Activated CD4-positive, alpha-beta T cell treated with anti-CD3 and anti-CD28 coated beads, Interleukin-2, amount 10 ng/mL, durations not matched to agents 24 days and 14 days (primary cell): Measurements from ENCODE around the gene OR1S1. TPM values are rescaled to one million over a fixed set of nuclear protein-coding genes. Genes with fewer than 3 reads are reported as not detected.

Experiments used
- DNase-seq: peaks from one replicate; pipeline ENCODE4 v3.0.0; 2022
- H3K27ac Mint-ChIP-seq: one replicate; pipeline ENCODE4 v1.8.0; 2022; ENCODE audit warnings: mild to moderate bottlenecking, mixed read lengths
- H3K27me3 Mint-ChIP-seq: one replicate; pipeline ENCODE4 v1.8.0; 2022; ENCODE audit warnings: mixed read lengths
- H3K36me3 Mint-ChIP-seq: one replicate; pipeline ENCODE4 v1.8.0; 2022; ENCODE audit warnings: low read depth, mild to moderate bottlenecking, mixed read lengths
- H3K4me1 Mint-ChIP-seq: one replicate; pipeline ENCODE4 v1.8.0; 2021; ENCODE audit warnings: mixed read lengths
- H3K4me3 Mint-ChIP-seq: one replicate; pipeline ENCODE4 v1.8.0; 2022; ENCODE audit warnings: mild to moderate bottlenecking, moderate library complexity, mixed read lengths
- H3K9me3 Mint-ChIP-seq: one replicate; pipeline ENCODE4 v1.8.0; 2021; ENCODE audit warnings: mixed read lengths
- intact Hi-C: fragments of 100-400 bp; cut with micrococcal nuclease; formaldehyde crosslinking; loops from one replicate; pipeline ENCODE4 v1.15.1; 2023
- total RNA-seq: library from RNA; stranded (reverse); gene quantifications from 2 replicates; pipeline ENCODE4 v1.2.3, GENCODE V29; 2022

The OR1S1 gene
- total RNA-seq, 1 donor from 2014 or later, result not detected

GRCh38 chr11:58222721-58223120 is 10.2 kb downstream of the OR1S1 start:
- Mint-ChIP-seq H3K27me3 (peaks cover 3% of the 10 kb centered on the region), H3K27ac (no peak overlapping the region), H3K4me1 (no peaks in the 10 kb centered on the region), H3K36me3 (no peaks in the 10 kb centered on the region), H3K4me3 (no peak overlapping the region), H3K9me3 (no peaks in the 10 kb centered on the region)
- DNase-seq, result no peak
- intact Hi-C loops, result no loop called here

- intact Hi-C loops, result no loop called here
- Mint-ChIP-seq H3K9me3 (no peaks in the 10 kb centered on the region), H3K27ac (no peak overlapping the region), H3K4me1 (no peaks in the 10 kb centered on the region), H3K36me3 (no peaks in the 10 kb centered on the region), H3K27me3 (peaks cover 3% of the 10 kb centered on the region), H3K4me3 (no peak overlapping the region)
- no peak for DNase-seq
These were observed 15.6 kb downstream of the OR1S1 start for GRCh38 chr11:58227956-58228615.

GRCh38 chr11:58243954-58244353 is 31.4 kb downstream of the OR1S1 start:
- Mint-ChIP-seq H3K27ac (no peak overlapping the region), H3K4me3 (no peak overlapping the region), H3K27me3 (no peaks in the 10 kb centered on the region), H3K36me3 (no peaks in the 10 kb centered on the region), H3K9me3 (no peaks in the 10 kb centered on the region), H3K4me1 (no peaks in the 10 kb centered on the region)
- no peak for DNase-seq
- intact Hi-C loops, result no loop called here

- Mint-ChIP-seq H3K4me3 (no peak overlapping the region), H3K27me3 (no peaks in the 10 kb centered on the region), H3K36me3 (no peaks in the 10 kb centered on the region), H3K27ac (no peak overlapping the region), H3K4me1 (no peaks in the 10 kb centered on the region), H3K9me3 (no peaks in the 10 kb centered on the region)
- intact Hi-C loops, result no loop called here
- no peak for DNase-seq
These were observed 42.4 kb downstream of the OR1S1 start for GRCh38 chr11:58254936-58255335.

GRCh38 chr11:58259983-58260382 is 47.5 kb downstream of the OR1S1 start:
- no peak overlapping the region for H3K4me3 Mint-ChIP-seq
- intact Hi-C loops, result no loop called here
- H3K9me3 Mint-ChIP-seq, result no peaks in the 10 kb centered on the region
- H3K4me1 Mint-ChIP-seq, result no peaks in the 10 kb centered on the region
- H3K36me3 Mint-ChIP-seq, result no peaks in the 10 kb centered on the region
- no peaks in the 10 kb centered on the region for H3K27me3 Mint-ChIP-seq
- no peak for DNase-seq
- H3K27ac Mint-ChIP-seq, result no peak overlapping the region

Other genes with a start within 250 kb of the OR1S1 start
- not detected in 2 replicates for gene OR9Q1, start 188.8 kb upstream of the OR1S1 start, total RNA-seq
- not detected in 2 replicates for gene OR6Q1, start 181.8 kb upstream of the OR1S1 start, total RNA-seq
- not detected in 2 replicates for gene OR9I1, start 87.2 kb upstream of the OR1S1 start, total RNA-seq
- gene OR9Q2, start 23.6 kb upstream of the OR1S1 start, total RNA-seq, result not detected in 2 replicates
- not detected in 2 replicates for gene OR1S2, start 8.6 kb upstream of the OR1S1 start, total RNA-seq
- gene OR10Q1, start 16.2 kb downstream of the OR1S1 start, total RNA-seq, result not detected in 2 replicates
- not detected in 2 replicates for gene OR10W1, start 55.5 kb downstream of the OR1S1 start, total RNA-seq
- not detected in 2 replicates for gene OR5B17, start 146.3 kb downstream of the OR1S1 start, total RNA-seq
- not detected in 2 replicates for gene OR5B3, start 194.2 kb downstream of the OR1S1 start, total RNA-seq
- not detected in 2 replicates for gene OR5B2, start 215.4 kb downstream of the OR1S1 start, total RNA-seq
- gene OR5B12, start 229.5 kb downstream of the OR1S1 start, total RNA-seq, result not detected in 2 replicates